HEK293 (cell line): ENCODE data around the gene KCNJ16.

Experiments
- KLF10 ChIP-seq: fragments of 450-650 bp; IDR thresholded peaks from 2 replicates; pipeline ENCODE4 v1.5.1; 2018; ENCODE audit warnings: missing biosample characterization, mild to moderate bottlenecking, missing genetic modification characterization
- ZNF138 ChIP-seq: fragments of 450-650 bp; formaldehyde crosslinking; IDR thresholded peaks from 2 replicates; pipeline ENCODE4 v1.5.1; 2016; ENCODE audit warnings: missing biosample characterization, missing genetic modification characterization, borderline replicate concordance
- ZNF24 ChIP-seq: fragments of 450-650 bp; formaldehyde crosslinking; IDR thresholded peaks from 2 replicates; pipeline ENCODE4 v1.5.1; 2016; ENCODE audit warnings: missing biosample characterization, missing genetic modification characterization
- ZNF510 ChIP-seq: fragments of 450-650 bp; formaldehyde crosslinking; IDR thresholded peaks from 2 replicates; pipeline ENCODE4 v1.5.1; 2018; ENCODE audit warnings: mild to moderate bottlenecking, missing genetic modification characterization, missing biosample characterization; ENCODE audit not compliant: insufficient replicate concordance
- ZNF707 ChIP-seq: fragments of 450-650 bp; formaldehyde crosslinking; IDR thresholded peaks from 2 replicates; pipeline ENCODE4 v1.5.1; 2016; ENCODE audit warnings: missing biosample characterization, missing genetic modification characterization
- TF ChIP-seq, protein P1 (sequence below): fragments of 450-650 bp; formaldehyde crosslinking; IDR thresholded peaks from 2 replicates; pipeline ENCODE4 v1.5.1; 2016; ENCODE audit warnings: missing biosample characterization, missing genetic modification characterization
- TF ChIP-seq, protein P2 (sequence below): fragments of 450-650 bp; formaldehyde crosslinking; IDR thresholded peaks from 2 replicates; pipeline ENCODE4 v1.5.1; 2016; ENCODE audit warnings: missing biosample characterization, missing genetic modification characterization
- TF ChIP-seq, protein P3 (sequence below): fragments of 450-650 bp; formaldehyde crosslinking; IDR thresholded peaks from 2 replicates; pipeline ENCODE4 v1.5.1; 2017; ENCODE audit warnings: missing biosample characterization, mild to moderate bottlenecking, missing genetic modification characterization, moderate library complexity

DNA sequence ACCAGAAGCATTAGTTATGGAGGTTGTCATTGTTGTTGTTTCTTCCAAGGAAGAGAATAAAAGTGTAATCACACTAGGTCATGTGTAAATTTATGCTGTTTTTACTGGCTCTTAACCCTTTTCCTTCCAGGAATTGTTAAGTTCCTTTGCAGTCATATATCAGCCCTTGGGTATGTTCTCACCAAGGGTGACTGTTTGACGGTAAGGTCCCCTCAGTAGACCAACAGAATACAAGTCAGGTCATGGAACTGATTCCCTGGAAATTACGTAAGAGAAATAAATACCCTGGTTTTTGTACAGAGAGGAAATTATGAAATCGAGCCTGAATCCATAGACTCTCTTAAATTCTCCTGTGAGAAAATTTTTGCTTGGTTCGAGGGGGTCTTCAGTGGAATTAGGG, 83.2 kb downstream of the KCNJ16 start:
- TF ChIP-seq, protein P1, sequence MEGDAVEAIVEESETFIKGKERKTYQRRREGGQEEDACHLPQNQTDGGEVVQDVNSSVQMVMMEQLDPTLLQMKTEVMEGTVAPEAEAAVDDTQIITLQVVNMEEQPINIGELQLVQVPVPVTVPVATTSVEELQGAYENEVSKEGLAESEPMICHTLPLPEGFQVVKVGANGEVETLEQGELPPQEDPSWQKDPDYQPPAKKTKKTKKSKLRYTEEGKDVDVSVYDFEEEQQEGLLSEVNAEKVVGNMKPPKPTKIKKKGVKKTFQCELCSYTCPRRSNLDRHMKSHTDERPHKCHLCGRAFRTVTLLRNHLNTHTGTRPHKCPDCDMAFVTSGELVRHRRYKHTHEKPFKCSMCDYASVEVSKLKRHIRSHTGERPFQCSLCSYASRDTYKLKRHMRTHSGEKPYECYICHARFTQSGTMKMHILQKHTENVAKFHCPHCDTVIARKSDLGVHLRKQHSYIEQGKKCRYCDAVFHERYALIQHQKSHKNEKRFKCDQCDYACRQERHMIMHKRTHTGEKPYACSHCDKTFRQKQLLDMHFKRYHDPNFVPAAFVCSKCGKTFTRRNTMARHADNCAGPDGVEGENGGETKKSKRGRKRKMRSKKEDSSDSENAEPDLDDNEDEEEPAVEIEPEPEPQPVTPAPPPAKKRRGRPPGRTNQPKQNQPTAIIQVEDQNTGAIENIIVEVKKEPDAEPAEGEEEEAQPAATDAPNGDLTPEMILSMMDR: no peak
- TF ChIP-seq, protein P2, sequence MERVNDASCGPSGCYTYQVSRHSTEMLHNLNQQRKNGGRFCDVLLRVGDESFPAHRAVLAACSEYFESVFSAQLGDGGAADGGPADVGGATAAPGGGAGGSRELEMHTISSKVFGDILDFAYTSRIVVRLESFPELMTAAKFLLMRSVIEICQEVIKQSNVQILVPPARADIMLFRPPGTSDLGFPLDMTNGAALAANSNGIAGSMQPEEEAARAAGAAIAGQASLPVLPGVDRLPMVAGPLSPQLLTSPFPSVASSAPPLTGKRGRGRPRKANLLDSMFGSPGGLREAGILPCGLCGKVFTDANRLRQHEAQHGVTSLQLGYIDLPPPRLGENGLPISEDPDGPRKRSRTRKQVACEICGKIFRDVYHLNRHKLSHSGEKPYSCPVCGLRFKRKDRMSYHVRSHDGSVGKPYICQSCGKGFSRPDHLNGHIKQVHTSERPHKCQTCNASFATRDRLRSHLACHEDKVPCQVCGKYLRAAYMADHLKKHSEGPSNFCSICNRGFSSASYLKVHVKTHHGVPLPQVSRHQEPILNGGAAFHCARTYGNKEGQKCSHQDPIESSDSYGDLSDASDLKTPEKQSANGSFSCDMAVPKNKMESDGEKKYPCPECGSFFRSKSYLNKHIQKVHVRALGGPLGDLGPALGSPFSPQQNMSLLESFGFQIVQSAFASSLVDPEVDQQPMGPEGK (tag by site-specific recombination): no peak
- TF ChIP-seq ZNF707 (no peak), ZNF138 (tag by site-specific recombination) (no peak), ZNF24 (tag by site-specific recombination) (no peak), ZNF510 (tag by site-specific recombination) (no peak), KLF10 (tag by site-specific recombination) (no peak)
- TF ChIP-seq, protein P3, sequence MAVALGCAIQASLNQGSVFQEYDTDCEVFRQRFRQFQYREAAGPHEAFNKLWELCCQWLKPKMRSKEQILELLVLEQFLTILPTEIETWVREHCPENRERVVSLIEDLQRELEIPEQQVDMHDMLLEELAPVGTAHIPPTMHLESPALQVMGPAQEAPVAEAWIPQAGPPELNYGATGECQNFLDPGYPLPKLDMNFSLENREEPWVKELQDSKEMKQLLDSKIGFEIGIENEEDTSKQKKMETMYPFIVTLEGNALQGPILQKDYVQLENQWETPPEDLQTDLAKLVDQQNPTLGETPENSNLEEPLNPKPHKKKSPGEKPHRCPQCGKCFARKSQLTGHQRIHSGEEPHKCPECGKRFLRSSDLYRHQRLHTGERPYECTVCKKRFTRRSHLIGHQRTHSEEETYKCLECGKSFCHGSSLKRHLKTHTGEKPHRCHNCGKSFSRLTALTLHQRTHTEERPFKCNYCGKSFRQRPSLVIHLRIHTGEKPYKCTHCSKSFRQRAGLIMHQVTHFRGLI (tag by site-specific recombination): no peak
